WERI-Rb-1 (cell line): ENCODE data around the gene EIF6.

Source experiments
- DNase-seq: peaks from one replicate; pipeline ENCODE4 v3.0.0-alpha.2; 2020
- H3K27ac ChIP-seq: fragments of 250-450 bp; sonication (Bioruptor Pico); 2 replicates; pipeline ENCODE4 v1.5.1; 2020; ENCODE audit warnings: mild to moderate bottlenecking, moderate library complexity
- H3K27me3 ChIP-seq: fragments of 250-450 bp; sonication (Bioruptor Pico); 2 replicates; pipeline ENCODE4 v1.5.1; 2021; ENCODE audit warnings: mild to moderate bottlenecking, low read depth, moderate library complexity; ENCODE audit not compliant: insufficient read depth, severe bottlenecking
- H3K36me3 ChIP-seq: fragments of 250-450 bp; sonication (Bioruptor Pico); 2 replicates; pipeline ENCODE4 v1.5.1; 2020; ENCODE audit warnings: mild to moderate bottlenecking, moderate library complexity
- H3K4me3 ChIP-seq: 2 replicates; pipeline ENCODE4 v1.5.1; 2011; ENCODE audit warnings: low read depth, mild to moderate bottlenecking, control low read depth, low read length
- H3K9me3 ChIP-seq: fragments of 250-450 bp; sonication (Bioruptor Pico); 2 replicates; pipeline ENCODE4 v1.5.1; 2021; ENCODE audit warnings: mild to moderate bottlenecking, moderate library complexity; ENCODE audit not compliant: severe bottlenecking
- CTCF ChIP-seq: IDR thresholded peaks from 2 replicates; pipeline ENCODE4 v1.5.1; 2011; ENCODE audit warnings: low read depth, mild to moderate bottlenecking, control low read depth, inconsistent platforms, low read length

Gene EIF6

GRCh38 chr20:35251613-35251940 is 33.0 kb downstream of the EIF6 start:
- no peak for DNase-seq
- H3K27ac ChIP-seq: no peak overlapping the region
- H3K36me3 ChIP-seq: peaks cover 61% of the 10 kb centered on the region
- TF ChIP-seq CTCF: no peak
- no peak overlapping the region for H3K4me3 ChIP-seq
- H3K9me3 ChIP-seq: no peaks in the 10 kb centered on the region
- H3K27me3 ChIP-seq: no peaks in the 10 kb centered on the region

- Histone ChIP-seq H3K27ac (no peak overlapping the region), H3K27me3 (no peaks in the 10 kb centered on the region), H3K36me3 (peaks cover 36% of the 10 kb centered on the region), H3K4me3 (no peak overlapping the region), H3K9me3 (no peaks in the 10 kb centered on the region)
- no peak for DNase-seq
- no peak for TF ChIP-seq CTCF
Observed at GRCh38 chr20:35248641-35249475, 35.7 kb downstream of the EIF6 start.

DNA sequence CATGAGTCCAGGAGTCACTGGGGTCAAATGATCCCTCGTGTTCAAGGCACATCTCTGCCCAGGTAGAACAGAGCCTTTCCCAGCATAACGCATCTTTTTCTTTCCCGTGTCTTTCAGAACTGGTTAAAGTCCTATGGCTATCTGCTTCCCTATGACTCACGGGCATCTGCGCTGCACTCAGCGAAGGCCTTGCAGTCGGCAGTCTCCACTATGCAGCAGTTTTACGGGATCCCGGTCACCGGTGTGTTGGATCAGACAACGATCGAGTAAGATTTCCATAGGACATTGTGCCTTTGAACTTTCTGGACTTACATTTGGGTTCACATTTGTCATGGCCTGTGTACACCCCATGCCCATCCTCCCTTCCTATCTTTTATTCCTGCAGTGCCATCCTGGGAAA is 37.8 kb downstream of the EIF6 start:
- Histone ChIP-seq H3K9me3 (no peaks in the 10 kb centered on the region), H3K27me3 (no peaks in the 10 kb centered on the region), H3K27ac (no peak overlapping the region), H3K36me3 (peaks cover 27% of the 10 kb centered on the region), H3K4me3 (no peak overlapping the region)
- DNase-seq: no peak
- no peak for TF ChIP-seq CTCF

DNA sequence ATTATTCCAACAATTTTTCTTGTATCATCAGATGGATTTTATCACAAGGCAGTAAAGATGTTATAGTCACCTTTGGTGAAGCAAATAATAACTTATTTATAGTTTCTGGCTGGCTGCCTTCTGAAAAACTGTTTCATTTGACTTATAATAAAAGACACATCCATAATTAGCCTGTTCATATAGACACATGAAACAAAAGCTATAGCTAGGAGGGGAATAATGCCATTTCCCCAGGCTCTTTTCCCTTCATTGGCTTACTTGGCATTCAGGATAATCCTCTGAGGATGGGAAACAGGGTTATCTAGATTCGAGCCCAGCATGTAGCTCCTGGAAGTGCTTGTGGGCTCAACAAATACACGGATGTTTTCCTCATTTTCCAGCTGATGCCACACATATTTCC is 40.6 kb downstream of the EIF6 start:
- peaks cover 14% of the 10 kb centered on the region for H3K36me3 ChIP-seq
- no peak overlapping the region for H3K4me3 ChIP-seq
- DNase-seq: no peak
- H3K27me3 ChIP-seq: no peaks in the 10 kb centered on the region
- H3K27ac ChIP-seq: no peak overlapping the region
- no peak for TF ChIP-seq CTCF
- no peaks in the 10 kb centered on the region for H3K9me3 ChIP-seq

DNA sequence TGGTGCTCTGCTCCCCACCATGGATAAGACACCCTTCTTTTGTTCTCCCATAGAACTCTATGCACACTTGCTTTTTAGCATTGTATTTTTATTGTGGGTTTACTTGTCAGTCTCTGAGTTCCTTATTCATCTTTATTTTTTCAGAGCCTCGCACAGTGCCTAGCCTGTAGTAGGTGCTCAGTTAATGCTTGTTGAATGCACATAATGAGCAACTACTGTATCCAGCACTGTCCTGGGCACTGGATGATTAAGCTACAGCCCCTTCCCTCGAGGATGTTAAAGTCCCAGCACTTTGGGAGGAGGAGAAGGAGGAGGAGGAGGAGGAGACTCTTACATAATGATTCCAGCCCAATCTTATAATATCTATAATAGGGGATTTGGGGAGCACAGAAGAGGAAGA is 41.3 kb downstream of the EIF6 start:
- Histone ChIP-seq H3K9me3 (no peaks in the 10 kb centered on the region), H3K27me3 (no peaks in the 10 kb centered on the region), H3K27ac (no peak overlapping the region), H3K36me3 (peaks cover 13% of the 10 kb centered on the region), H3K4me3 (no peak overlapping the region)
- no peak for TF ChIP-seq CTCF
- DNase-seq: no peak

DNA sequence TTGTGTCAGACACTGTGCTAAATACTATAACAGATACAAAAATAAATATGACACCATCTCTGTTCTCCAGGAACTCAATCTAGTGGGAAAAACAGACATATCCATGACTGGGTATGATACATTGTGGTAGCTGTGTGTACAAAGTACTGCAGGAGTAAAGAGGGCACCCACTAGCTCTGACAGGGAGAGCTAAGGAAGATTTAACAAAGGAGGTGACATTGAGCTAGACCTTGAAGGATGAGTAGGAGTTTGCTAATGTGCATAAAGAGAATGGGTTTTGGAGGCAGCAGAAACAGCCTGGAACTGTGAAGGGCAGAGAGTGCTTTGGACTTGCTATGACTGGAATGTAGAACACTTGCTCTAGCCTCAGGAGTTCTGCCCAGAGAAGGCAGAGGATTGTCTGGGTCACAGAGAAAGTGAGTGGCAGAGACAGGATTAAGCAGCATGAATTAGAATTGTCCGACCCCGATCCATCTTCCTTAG is 43.7 kb downstream of the EIF6 start:
- no peak for DNase-seq
- Histone ChIP-seq H3K27me3 (no peaks in the 10 kb centered on the region), H3K4me3 (no peak overlapping the region), H3K36me3 (no peaks in the 10 kb centered on the region), H3K27ac (no peak overlapping the region), H3K9me3 (peaks cover 8% of the 10 kb centered on the region)
- no peak for TF ChIP-seq CTCF
